ENCODE measurements around the gene HOXB4. TPM values are rescaled to one million over a fixed set of nuclear protein-coding genes. Genes with fewer than 3 reads are reported as not detected.

Gene HOXB4
- total and polyA plus RNA-seq, 2 of the 4 experiments (the other 2 are of a cell fraction): 2.0 to 8.5 TPM

GRCh38 chr17:48545539-48545938 is 32.6 kb downstream of the HOXB4 start:
- DNase-seq (peak; percentile 17), ATAC-seq (ENCODE audit: low read depth) (no peak)
- Histone ChIP-seq H3K36me3 (ENCODE audit: control insufficient read depth, insufficient read depth, low read length) (peaks cover 31% of the 10 kb centered on the region), H4K8ac (ENCODE audit: low read depth in 2 of 2, low read length in 2 of 2) (peak overlapping the region; percentile 80 to 88), H4K20me1 (ENCODE audit: insufficient read depth, low read length) (no peaks in the 10 kb centered on the region), H2AK9ac (replicated peaks; ENCODE audit: low read depth, low read length, poor library complexity) (peak overlapping the region; percentile 50), H3K4me1 (ENCODE audit: control insufficient read depth, insufficient read depth, low read length) (peaks cover 33% of the 10 kb centered on the region), H3K27me3 (ENCODE audit: control insufficient read depth, insufficient read depth, low read length) (no peaks in the 10 kb centered on the region), H2BK20ac (ENCODE audit: low read depth, low read length) (peak overlapping the region; percentile 93), H4K5ac (ENCODE audit: low read depth, low read length) (peak overlapping the region; percentile 81), H3K14ac (replicated peaks; ENCODE audit: low read depth, low read length) (peak overlapping the region; percentile 97), H3K4me2 (ENCODE audit: low read depth, low read length) (peak overlapping the region; percentile 80), H3K4me3 (ENCODE audit: insufficient read depth, low read depth, low read length) (no peak overlapping the region), H3K56ac (ENCODE audit: extremely low read depth, insufficient read depth, low read length) (peak overlapping the region; percentile 85), H3K79me1 (ENCODE audit: low read depth in 1 of 2, low read length in 2 of 2) (peaks cover 4 to 25% of the 10 kb centered on the region in 2 experiments; a peak in 2 of 4 replicates), H3K23ac (ENCODE audit: low read depth, low read length) (peak overlapping the region; percentile 100), H2BK5ac (ENCODE audit: low read depth, low read length, poor library complexity, severe bottlenecking) (peak overlapping the region; percentile 96), H3K18ac (ENCODE audit: low read depth, low read length) (peak overlapping the region; percentile 83), H3K9me3 (ENCODE audit: control insufficient read depth, insufficient read depth, low read length) (no peaks in the 10 kb centered on the region), H3K27ac (ENCODE audit: insufficient read depth, low read length) (peak overlapping the region; percentile 99), H3K9me1 (ENCODE audit: insufficient read depth, low read length) (peaks cover 3% of the 10 kb centered on the region; the same call in 1 of the 2 replicates), H2AK5ac (ENCODE audit: low read depth, low read length) (peak overlapping the region; percentile 93), H3K9ac (ENCODE audit: low read depth, low read length) (peak overlapping the region; percentile 100), H2BK15ac (ENCODE audit: low read depth, low read length) (peak overlapping the region; percentile 95), H4K91ac (ENCODE audit: insufficient read depth, low read depth, low read length) (peak overlapping the region; percentile 91), H2BK120ac (ENCODE audit: low read depth, low read length) (peak overlapping the region; percentile 90), H2AFZ (replicated peaks; ENCODE audit: low read length, poor library complexity) (peak overlapping the region; percentile 6), H3K4ac (ENCODE audit: low read depth, low read length) (peak overlapping the region; percentile 98)
- dilution Hi-C loops (cut with HindIII; ENCODE audit: low sequenced_read_pairs, unreplicated experiment): no loop called here
- POLR2A ChIA-PET (ENCODE audit: unreplicated experiment): no interaction called here
- CTCF ChIA-PET: no interaction called here
- no TSS peak for BruUV-seq (replicated peaks)
- WGBS, 2 experiments (ENCODE audit: extremely low coverage in 2 of 2, insufficient read length in 1 of 2): no CpG with 5 or more reads among the region's 1 CpG
- in situ Hi-C loops (cut with MboI; ENCODE audit: low sequenced_read_pairs): loop anchor here (10.0 kb wide), 1 partner anchor 191 kb away; no protein-coding TSS in a partner anchor
- intact Hi-C loops (cut with micrococcal nuclease): no loop called here
- TF ChIP-seq USF2 (IDR thresholded peaks at IDR 0.05; ENCODE audit: low read depth, low read length): no peak
- TF ChIP-seq BHLHE40 (IDR thresholded peaks at IDR 0.05; ENCODE audit: low read depth, low read length): no peak
- TF ChIP-seq CHD1 (IDR thresholded peaks at IDR 0.05; ENCODE audit: low read depth, low read length): no peak
- no peak for TF ChIP-seq MAZ (IDR thresholded peaks at IDR 0.05; ENCODE audit: borderline replicate concordance, low read depth, low read length)
- no peak for TF ChIP-seq FOS (IDR thresholded peaks at IDR 0.05; ENCODE audit: low read depth, low read length)
- TF ChIP-seq MXI1 (IDR thresholded peaks at IDR 0.05; ENCODE audit: borderline replicate concordance, low read depth, low read length): no peak
- no peak for TF ChIP-seq RFX5 (IDR thresholded peaks at IDR 0.05; ENCODE audit: low read depth, low read length)
- TF ChIP-seq RAD21 (IDR thresholded peaks at IDR 0.05; ENCODE audit: low read length): no peak
- no peak for TF ChIP-seq MAFK (IDR thresholded peaks at IDR 0.05; ENCODE audit: low read depth, low read length)
- no peak for TF ChIP-seq SMC3 (IDR thresholded peaks at IDR 0.05; ENCODE audit: low read depth, low read length)
- no peak for TF ChIP-seq CEBPB (IDR thresholded peaks at IDR 0.05; ENCODE audit: low read depth, low read length)
- no peak for TF ChIP-seq NFE2L2 (IDR thresholded peaks at IDR 0.05; ENCODE audit: low read depth, low read length)
- no peak for TF ChIP-seq ELK1 (IDR thresholded peaks at IDR 0.05; ENCODE audit: borderline replicate concordance, low read depth, low read length)
- no peak for TF ChIP-seq POLR2A (IDR thresholded peaks at IDR 0.05; ENCODE audit: low read depth, low read length)
